ENCODE data around the gene PCMT1.

Gene PCMT1

DNA sequence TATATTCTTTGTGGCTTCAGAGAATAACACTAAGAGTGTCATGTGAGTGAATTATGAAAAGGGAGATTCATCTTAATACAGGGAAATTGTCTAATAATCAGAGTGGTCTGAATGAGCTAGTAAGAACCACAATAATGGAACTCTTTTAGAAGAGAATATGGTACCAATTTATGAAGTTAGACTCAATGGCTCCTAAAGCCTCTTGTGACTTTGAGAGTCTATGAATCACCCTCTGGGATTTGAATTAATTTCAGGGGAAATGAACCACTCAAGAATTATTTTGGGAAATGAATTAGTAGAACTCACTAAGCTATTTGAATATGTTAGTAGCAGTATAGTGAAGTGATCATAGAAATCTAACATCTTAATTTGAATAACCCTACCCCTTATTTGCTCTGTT lies 14.3 kb downstream of the PCMT1 start:
- no peak overlapping the region for H3K4me3 Mint-ChIP-seq
- H3K27ac Mint-ChIP-seq, result no peak overlapping the region
- peaks cover 21% of the 10 kb centered on the region for H3K4me1 Mint-ChIP-seq (ENCODE audit: low read depth)
- no peaks in the 10 kb centered on the region for H3K27me3 Mint-ChIP-seq
- H3K9me3 Mint-ChIP-seq, result peaks cover 7% of the 10 kb centered on the region
- H3K36me3 Mint-ChIP-seq (ENCODE audit: low read depth), result peaks cover 59% of the 10 kb centered on the region

DNA sequence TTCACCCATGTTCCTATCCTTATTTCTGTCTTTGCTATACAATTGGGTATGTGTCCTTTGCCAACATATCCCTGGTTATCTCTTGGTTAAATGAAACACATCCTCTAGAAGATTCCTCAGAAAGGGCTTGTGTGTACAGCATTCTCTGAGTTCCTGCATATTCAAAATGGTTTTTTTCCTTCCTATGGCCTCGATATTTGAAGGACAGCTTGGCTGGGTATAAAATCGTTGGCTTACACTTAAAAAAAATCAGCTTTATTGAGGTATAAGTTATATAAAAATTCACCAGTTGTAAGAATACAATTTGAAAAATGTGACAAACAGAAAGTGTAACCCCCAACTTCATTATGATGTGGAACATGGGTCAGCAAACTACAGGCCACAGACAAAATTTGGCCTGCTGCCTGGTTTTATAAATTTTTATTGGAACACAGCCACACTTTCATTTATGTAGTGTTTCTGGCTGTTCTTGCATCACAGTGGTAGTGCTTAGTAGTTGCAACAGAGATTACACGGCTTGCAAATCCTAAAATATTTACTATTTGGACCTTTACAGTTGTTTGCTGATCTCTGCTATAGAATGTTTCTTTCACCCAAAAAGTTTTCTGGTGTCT lies 16.7 kb downstream of the PCMT1 start:
- no peaks in the 10 kb centered on the region for H3K27me3 Mint-ChIP-seq
- H3K36me3 Mint-ChIP-seq (ENCODE audit: low read depth), result peaks cover 56% of the 10 kb centered on the region
- H3K9me3 Mint-ChIP-seq, result peaks cover 7% of the 10 kb centered on the region
- H3K4me3 Mint-ChIP-seq, result no peak overlapping the region
- H3K27ac Mint-ChIP-seq, result no peak overlapping the region
- H3K4me1 Mint-ChIP-seq (ENCODE audit: low read depth), result peaks cover 13% of the 10 kb centered on the region

DNA sequence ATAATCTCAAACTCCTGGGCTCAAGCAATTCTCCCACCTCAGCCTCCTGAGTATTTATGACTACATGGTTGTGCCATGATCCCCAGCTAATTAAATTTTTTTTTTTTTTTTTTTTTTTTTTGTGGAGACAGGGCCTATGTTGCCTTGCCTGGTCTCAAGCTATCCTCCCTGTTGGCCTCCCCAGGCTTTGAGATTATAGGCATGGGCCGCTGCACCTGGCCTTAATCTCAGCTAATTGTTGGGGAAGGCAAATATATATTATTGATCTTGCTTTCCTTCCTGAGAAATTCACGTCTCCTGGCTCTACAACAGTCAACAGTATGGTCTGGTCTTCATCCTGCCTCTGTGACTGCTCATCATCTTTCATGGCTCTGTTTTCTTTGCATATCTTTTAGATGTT lies 20.1 kb downstream of the PCMT1 start:
- H3K36me3 Mint-ChIP-seq (ENCODE audit: low read depth), result peaks cover 47% of the 10 kb centered on the region
- H3K27me3 Mint-ChIP-seq, result no peaks in the 10 kb centered on the region
- H3K4me3 Mint-ChIP-seq, result no peak overlapping the region
- H3K9me3 Mint-ChIP-seq, result peaks cover 5% of the 10 kb centered on the region
- H3K4me1 Mint-ChIP-seq (ENCODE audit: low read depth), result peaks cover 4% of the 10 kb centered on the region
- H3K27ac Mint-ChIP-seq, result peak overlapping the region; percentile 23

DNA sequence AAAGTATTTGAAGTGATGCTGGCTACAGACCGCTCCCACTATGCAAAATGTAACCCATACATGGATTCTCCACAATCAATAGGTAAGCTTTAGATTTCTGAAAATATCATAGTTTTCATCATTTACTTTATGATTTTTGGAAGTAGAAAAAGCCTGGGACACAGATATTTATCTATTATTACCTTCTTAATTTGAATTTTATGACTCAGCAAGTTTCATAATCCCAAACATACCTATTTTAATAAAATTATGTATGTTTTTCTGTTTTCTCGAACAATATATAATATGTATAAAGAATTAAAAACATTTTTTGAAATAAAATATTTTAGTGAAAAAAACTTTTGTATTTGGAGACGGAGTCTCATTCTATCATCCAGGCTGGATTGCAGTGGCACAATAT lies 21.6 kb downstream of the PCMT1 start:
- H3K27me3 Mint-ChIP-seq, result no peaks in the 10 kb centered on the region
- H3K4me1 Mint-ChIP-seq (ENCODE audit: low read depth), result peaks cover 4% of the 10 kb centered on the region
- H3K36me3 Mint-ChIP-seq (ENCODE audit: low read depth), result peaks cover 48% of the 10 kb centered on the region
- no peak overlapping the region for H3K27ac Mint-ChIP-seq
- no peak overlapping the region for H3K4me3 Mint-ChIP-seq
- H3K9me3 Mint-ChIP-seq, result no peaks in the 10 kb centered on the region

DNA sequence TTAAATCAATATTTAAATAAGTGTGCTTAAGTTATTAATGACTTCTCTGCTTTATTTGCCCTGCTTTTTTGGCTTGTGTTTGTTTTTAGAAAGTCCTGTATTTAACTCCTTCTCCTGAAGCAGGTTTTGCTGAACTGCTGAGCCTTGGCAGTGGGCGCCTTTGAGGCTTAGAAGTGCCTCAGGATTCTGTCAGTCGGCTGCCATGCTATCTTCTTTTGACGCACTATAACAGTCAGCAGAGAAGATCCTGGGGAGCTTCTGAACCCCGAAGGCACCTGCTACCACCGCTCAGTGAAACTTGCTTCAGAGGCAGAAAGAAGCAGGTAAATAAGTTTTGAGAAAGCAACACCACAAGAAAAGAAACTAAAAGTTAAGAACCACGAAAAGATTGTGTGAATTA lies 22.4 kb downstream of the PCMT1 start:
- peaks cover 4% of the 10 kb centered on the region for H3K4me1 Mint-ChIP-seq (ENCODE audit: low read depth)
- no peaks in the 10 kb centered on the region for H3K9me3 Mint-ChIP-seq
- H3K27me3 Mint-ChIP-seq, result no peaks in the 10 kb centered on the region
- peaks cover 45% of the 10 kb centered on the region for H3K36me3 Mint-ChIP-seq (ENCODE audit: low read depth)
- no peak overlapping the region for H3K4me3 Mint-ChIP-seq
- H3K27ac Mint-ChIP-seq, result no peak overlapping the region

DNA sequence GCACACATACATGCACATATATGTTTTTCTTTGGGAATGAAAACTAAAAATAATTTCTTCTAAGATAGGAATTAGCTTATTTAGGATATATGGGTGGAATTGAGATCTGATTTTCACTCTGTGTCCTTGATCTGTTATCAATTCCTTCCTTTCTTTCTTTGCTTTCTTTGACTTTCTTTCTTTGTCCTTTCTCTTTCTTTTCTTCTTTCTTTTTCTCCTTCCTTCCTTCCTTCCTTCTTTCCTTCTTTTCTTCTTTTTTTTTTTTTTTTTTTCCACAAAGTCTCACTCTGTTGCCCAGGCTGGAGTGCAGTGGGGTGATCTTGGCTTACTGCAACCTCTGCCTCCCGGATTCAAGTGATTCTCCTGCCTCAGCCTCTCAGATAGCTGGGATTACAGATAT lies 28.1 kb downstream of the PCMT1 start:
- Mint-ChIP-seq H3K27me3 (no peaks in the 10 kb centered on the region), H3K36me3 (ENCODE audit: low read depth) (peaks cover 37% of the 10 kb centered on the region), H3K4me3 (no peak overlapping the region), H3K27ac (no peak overlapping the region), H3K9me3 (no peaks in the 10 kb centered on the region), H3K4me1 (ENCODE audit: low read depth) (no peaks in the 10 kb centered on the region)

DNA sequence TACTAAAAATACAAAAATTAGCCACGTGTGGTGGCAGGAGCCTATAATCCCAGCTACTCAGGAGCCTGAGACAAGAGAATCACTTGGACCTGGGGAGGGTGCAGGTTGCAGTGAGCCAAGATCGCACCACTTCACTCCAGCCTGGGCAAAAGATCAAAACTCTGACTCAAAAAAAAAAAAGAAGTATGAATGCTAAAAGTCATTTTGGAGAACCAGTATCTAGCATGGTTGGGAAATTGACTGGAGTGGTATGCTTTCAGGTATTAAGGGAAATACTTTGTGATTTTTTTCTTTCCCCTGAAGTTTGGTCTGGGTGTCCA lies 30.1 kb downstream of the PCMT1 start:
- no peak overlapping the region for H3K4me3 Mint-ChIP-seq
- H3K9me3 Mint-ChIP-seq, result no peaks in the 10 kb centered on the region
- peaks cover 43% of the 10 kb centered on the region for H3K36me3 Mint-ChIP-seq (ENCODE audit: low read depth)
- H3K27ac Mint-ChIP-seq, result no peak overlapping the region
- H3K27me3 Mint-ChIP-seq, result no peaks in the 10 kb centered on the region
- no peaks in the 10 kb centered on the region for H3K4me1 Mint-ChIP-seq (ENCODE audit: low read depth)

DNA sequence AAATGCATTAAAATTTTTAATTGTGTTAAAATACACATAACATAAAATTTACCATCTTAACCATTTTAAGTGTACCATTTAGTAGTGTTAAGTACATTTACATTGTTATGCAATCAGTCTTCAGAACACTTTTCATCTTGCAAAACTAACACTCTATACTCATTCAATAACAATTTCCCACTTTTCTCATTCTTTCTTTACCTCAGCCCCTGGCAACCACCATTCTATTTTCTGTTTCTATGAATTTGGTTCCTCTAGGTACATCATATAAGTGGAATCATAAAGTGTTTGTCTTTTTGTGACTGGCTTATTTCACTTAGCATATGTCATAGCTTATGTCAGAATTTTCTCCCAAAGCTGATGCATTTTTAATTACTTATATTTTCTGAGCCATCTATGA lies 32.2 kb downstream of the PCMT1 start:
- Mint-ChIP-seq H3K4me3 (no peak overlapping the region), H3K4me1 (ENCODE audit: low read depth) (no peaks in the 10 kb centered on the region), H3K27me3 (no peaks in the 10 kb centered on the region), H3K9me3 (no peaks in the 10 kb centered on the region), H3K36me3 (ENCODE audit: low read depth) (peaks cover 34% of the 10 kb centered on the region), H3K27ac (no peak overlapping the region)

DNA sequence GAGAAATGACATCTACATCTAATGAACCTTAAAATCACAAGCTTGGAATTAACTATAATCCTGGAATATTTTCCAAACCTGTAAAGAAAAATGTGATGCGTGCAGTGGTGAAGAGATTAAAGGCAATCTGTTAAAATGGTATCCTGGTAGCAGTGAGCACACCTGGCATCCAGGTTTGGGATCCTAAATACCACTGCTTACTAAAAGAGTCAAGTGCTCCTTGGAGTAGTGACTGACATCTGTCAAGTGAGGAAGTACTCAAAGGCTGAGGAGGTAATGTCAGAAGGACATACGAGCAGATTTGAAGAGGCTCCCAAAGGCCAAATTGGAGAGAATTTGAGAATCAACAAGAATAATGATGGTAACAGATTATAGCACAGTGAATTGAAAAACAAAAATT lies 32.8 kb downstream of the PCMT1 start:
- no peaks in the 10 kb centered on the region for H3K27me3 Mint-ChIP-seq
- H3K4me3 Mint-ChIP-seq, result no peak overlapping the region
- H3K36me3 Mint-ChIP-seq (ENCODE audit: low read depth), result peaks cover 28% of the 10 kb centered on the region
- no peaks in the 10 kb centered on the region for H3K9me3 Mint-ChIP-seq
- H3K27ac Mint-ChIP-seq, result no peak overlapping the region
- no peaks in the 10 kb centered on the region for H3K4me1 Mint-ChIP-seq (ENCODE audit: low read depth)

DNA sequence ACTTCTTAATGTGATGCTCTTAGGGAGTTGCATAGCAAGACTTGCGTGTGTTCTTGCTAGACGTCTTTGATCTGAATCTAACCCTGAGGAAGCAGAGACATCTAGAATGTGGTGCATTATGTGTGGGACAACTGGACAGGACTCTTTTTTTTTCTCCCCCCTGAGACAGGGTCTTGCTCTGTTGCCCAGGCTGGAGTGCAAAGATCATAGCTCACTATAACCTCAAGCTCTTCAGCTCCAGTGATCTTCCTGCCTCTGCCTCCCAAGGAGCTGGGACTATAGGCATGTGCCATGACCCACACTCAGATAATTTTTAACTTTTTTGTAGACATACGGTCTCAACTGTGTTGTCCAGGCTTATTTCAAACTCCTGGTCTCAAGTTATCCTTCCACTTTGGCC lies 34.0 kb downstream of the PCMT1 start:
- Mint-ChIP-seq H3K27ac (no peak overlapping the region), H3K9me3 (no peaks in the 10 kb centered on the region), H3K4me1 (ENCODE audit: low read depth) (no peaks in the 10 kb centered on the region), H3K36me3 (ENCODE audit: low read depth) (peaks cover 34% of the 10 kb centered on the region), H3K4me3 (no peak overlapping the region), H3K27me3 (no peaks in the 10 kb centered on the region)

DNA sequence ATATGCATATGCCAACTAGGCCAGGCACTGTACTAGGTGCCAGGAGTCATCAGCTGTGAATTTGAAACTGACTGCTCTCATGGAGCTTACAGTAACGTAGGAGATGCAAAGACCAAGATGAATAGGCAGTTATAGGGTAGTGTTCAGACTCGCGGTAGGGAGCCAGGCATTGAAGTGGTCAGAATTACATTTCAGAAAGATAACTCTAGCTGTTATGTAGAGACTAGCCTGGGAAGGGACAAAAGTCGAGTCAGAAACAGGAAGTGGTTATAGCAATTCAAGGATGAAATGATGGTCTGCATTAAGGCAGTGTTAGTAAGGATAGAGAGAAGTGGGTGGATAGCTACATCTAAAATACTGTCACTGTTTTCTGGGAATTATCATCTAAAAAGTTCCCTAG lies 56.6 kb downstream of the PCMT1 start:
- H3K4me3 Mint-ChIP-seq, result no peak overlapping the region
- peaks cover 6% of the 10 kb centered on the region for H3K4me1 Mint-ChIP-seq (ENCODE audit: low read depth)
- H3K36me3 Mint-ChIP-seq (ENCODE audit: low read depth), result peaks cover 32% of the 10 kb centered on the region
- H3K27me3 Mint-ChIP-seq, result no peaks in the 10 kb centered on the region
- peak overlapping the region; percentile 54 for H3K27ac Mint-ChIP-seq
- no peaks in the 10 kb centered on the region for H3K9me3 Mint-ChIP-seq

DNA sequence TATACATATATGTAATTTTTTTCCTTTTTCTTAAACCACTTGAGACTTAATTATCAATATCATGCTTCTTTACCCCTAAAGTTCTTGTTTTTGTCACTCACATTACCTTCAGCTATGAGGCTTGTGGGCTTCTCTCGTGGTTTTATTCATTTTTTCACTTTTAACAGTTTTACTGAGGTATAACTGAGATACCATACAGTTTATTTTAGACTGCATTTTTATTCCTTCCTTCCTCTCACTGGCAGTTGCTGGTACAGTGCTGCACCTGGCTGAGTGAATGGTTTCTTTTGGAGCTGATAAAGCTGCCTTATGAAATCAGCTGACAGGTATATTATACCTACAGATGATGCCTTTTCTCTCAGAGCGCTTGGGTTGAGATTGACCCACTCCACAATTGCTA lies 60.3 kb downstream of the PCMT1 start:
- Mint-ChIP-seq H3K27me3 (no peaks in the 10 kb centered on the region), H3K9me3 (no peaks in the 10 kb centered on the region), H3K4me1 (ENCODE audit: low read depth) (peaks cover 6% of the 10 kb centered on the region), H3K36me3 (ENCODE audit: low read depth) (peaks cover 29% of the 10 kb centered on the region), H3K27ac (peak overlapping the region; percentile 12), H3K4me3 (no peak overlapping the region)

DNA sequence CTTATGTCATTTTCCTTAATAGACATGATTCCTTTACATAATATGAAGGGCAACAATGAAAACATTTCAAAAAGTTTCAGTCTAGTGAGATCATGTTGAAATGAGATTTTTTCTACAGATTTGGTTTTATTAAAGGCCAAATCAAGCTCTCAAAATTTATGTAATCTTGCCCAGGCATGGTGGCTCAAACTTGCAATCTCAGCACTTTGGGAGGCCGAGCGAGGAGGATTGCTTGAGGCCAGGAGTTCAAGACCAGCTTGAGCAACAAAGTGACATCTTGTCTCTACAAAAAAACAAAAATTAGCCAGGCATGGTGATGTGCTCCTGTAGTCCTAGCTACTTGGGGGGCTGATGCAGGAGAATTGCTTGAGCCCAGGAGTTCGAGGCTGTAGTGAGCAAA lies 63.8 kb downstream of the PCMT1 start:
- Mint-ChIP-seq H3K9me3 (no peaks in the 10 kb centered on the region), H3K4me1 (ENCODE audit: low read depth) (no peaks in the 10 kb centered on the region), H3K4me3 (no peak overlapping the region), H3K27ac (no peak overlapping the region), H3K36me3 (ENCODE audit: low read depth) (peaks cover 25% of the 10 kb centered on the region), H3K27me3 (no peaks in the 10 kb centered on the region)

DNA sequence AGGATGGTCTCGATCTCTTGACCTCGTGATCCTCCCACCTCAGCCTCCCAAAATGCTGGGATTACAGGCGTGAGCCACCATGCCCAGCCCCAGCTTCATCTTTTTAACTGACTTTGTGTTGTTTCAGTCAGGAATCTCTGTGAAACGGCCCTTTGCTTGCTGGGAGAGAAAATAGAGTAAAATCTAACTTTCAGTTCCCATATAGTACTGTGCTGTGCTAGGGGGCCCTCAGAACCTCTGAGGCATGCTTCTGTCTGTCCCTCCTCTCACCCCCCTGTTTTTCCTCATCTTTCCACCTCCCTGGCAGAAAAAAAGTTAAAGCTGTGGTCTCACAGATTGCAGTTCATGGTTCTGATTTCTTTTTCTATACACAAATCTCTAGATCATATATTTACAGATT lies 66.2 kb downstream of the PCMT1 start:
- Mint-ChIP-seq H3K4me3 (no peak overlapping the region), H3K36me3 (ENCODE audit: low read depth) (peaks cover 17% of the 10 kb centered on the region), H3K4me1 (ENCODE audit: low read depth) (no peaks in the 10 kb centered on the region), H3K27me3 (no peaks in the 10 kb centered on the region), H3K27ac (no peak overlapping the region), H3K9me3 (no peaks in the 10 kb centered on the region)

DNA sequence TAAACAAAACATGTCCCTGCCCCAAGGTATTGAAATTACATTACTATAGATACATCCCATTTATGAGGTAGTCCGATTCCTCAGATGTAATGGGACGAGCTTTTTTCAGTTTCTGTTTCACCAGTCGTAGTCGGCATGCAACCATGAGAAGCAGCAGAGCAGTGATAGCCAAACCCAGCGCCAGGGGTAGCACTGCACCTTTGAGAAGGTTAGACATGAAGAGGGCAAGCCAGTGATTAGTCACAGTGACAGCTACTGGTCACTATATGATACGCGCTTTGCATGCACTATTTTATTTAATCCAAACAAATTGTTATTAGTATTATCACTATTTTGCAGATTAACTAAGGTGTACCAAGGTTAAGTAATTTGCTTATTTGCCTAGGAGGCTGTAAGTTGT lies 71.0 kb downstream of the PCMT1 start:
- H3K36me3 Mint-ChIP-seq (ENCODE audit: low read depth), result no peaks in the 10 kb centered on the region
- H3K27me3 Mint-ChIP-seq, result no peaks in the 10 kb centered on the region
- H3K4me1 Mint-ChIP-seq (ENCODE audit: low read depth), result no peaks in the 10 kb centered on the region
- H3K27ac Mint-ChIP-seq, result no peak overlapping the region
- H3K4me3 Mint-ChIP-seq, result no peak overlapping the region
- H3K9me3 Mint-ChIP-seq, result no peaks in the 10 kb centered on the region

DNA sequence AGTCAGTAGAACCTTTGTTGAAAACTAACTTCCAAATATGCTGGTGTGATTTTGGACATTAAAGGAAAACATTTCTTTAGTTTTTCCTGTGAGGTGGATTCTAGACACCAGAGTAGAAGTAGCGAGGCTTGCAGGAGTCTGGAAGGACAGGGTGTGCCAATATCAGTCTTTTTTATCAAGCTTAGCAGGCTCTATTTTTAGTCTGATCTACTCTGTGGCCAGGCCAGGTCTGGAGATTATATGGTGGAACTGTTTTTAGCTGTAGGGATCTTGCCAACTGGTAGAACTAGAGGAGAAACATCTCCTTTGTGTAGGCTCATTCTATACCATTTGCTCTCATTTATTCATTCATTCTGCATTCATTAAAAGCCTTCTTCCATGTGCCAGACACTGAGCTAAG lies 72.0 kb downstream of the PCMT1 start:
- H3K36me3 Mint-ChIP-seq (ENCODE audit: low read depth), result no peaks in the 10 kb centered on the region
- no peaks in the 10 kb centered on the region for H3K9me3 Mint-ChIP-seq
- no peak overlapping the region for H3K4me3 Mint-ChIP-seq
- no peak overlapping the region for H3K27ac Mint-ChIP-seq
- no peaks in the 10 kb centered on the region for H3K4me1 Mint-ChIP-seq (ENCODE audit: low read depth)
- H3K27me3 Mint-ChIP-seq, result no peaks in the 10 kb centered on the region

Measured in stimulated activated naive CD8-positive, alpha-beta T cell treated with anti-CD3 and anti-CD28 coated beads, Interleukin-15, Interleukin-2, amounts not matched to agents 100 ng/mL and 50 ng/mL, for 24 hours (primary cell).